IMR-90 (cell line): ENCODE measurements around the gene STX18. TPM values are rescaled to one million over a fixed set of nuclear protein-coding genes. Genes with fewer than 3 reads are reported as not detected.

Experiments used
- ATAC-seq: fragments of 200-7000 bp; cut with Tn5 transposase; 2 replicates; pipeline ENCODE4 v1.9.1; 2020; ENCODE audit warnings: low read depth, mild to moderate bottlenecking, moderate library complexity
- BruUV-seq: library from RNA; stranded (reverse); fragments of 400-500 nt; replicated peaks from 2 replicates; lab custom pipeline; 2021; lab: Mats Ljungman, UMichigan
- CTCF ChIA-PET: fragments of 300-600 bp; formaldehyde crosslinking; extraction: SDS; loops from one replicate; lab custom pipeline; 2021; ENCODE audit warnings: antibody characterized with exemption; lab: Yijun Ruan, JAX
- POLR2A ChIA-PET: fragments of 300-600 bp; sonication (Branson Sonifier 250); formaldehyde crosslinking; loops from one replicate; lab custom pipeline; 2022; ENCODE audit warnings: antibody characterized with exemption; ENCODE audit not compliant: unreplicated experiment; lab: Charles Lee
- DNase-seq: peaks from one replicate; pipeline ENCODE4 v3.0.0; 2013
- H2AFZ ChIP-seq: replicated peaks from 2 replicates; pipeline ENCODE3; 2013; ENCODE audit warnings: low read length, mild to moderate bottlenecking; ENCODE audit not compliant: poor library complexity
- H2AK5ac ChIP-seq: 2 replicates; pipeline ENCODE4 v1.6.1; 2013; ENCODE audit warnings: low read depth, low read length, inconsistent platforms
- H2AK9ac ChIP-seq: replicated peaks from 2 replicates; pipeline ENCODE3; 2013; ENCODE audit warnings: mild to moderate bottlenecking, low read depth, low read length, moderate library complexity; ENCODE audit not compliant: poor library complexity
- H2BK120ac ChIP-seq: 2 replicates; pipeline ENCODE4 v1.6.1; 2013; ENCODE audit warnings: low read depth, low read length, inconsistent platforms
- H2BK15ac ChIP-seq: 3 replicates; pipeline ENCODE4 v1.6.1; 2013; ENCODE audit warnings: low read depth, low read length, inconsistent platforms
- H2BK20ac ChIP-seq: 2 replicates; pipeline ENCODE4 v1.6.1; 2013; ENCODE audit warnings: low read depth, mild to moderate bottlenecking, inconsistent platforms, low read length, moderate library complexity
- H2BK5ac ChIP-seq: 2 replicates; pipeline ENCODE4 v1.6.1; 2013; ENCODE audit warnings: mild to moderate bottlenecking, low read depth, low read length, inconsistent platforms; ENCODE audit not compliant: poor library complexity, severe bottlenecking
- H3K14ac ChIP-seq: replicated peaks from 2 replicates; pipeline ENCODE4 v1.6.1; 2013; ENCODE audit warnings: low read depth, low read length, inconsistent platforms
- H3K18ac ChIP-seq: 2 replicates; pipeline ENCODE4 v1.6.1; 2013; ENCODE audit warnings: low read depth, low read length, control low read depth
- H3K23ac ChIP-seq: 2 replicates; pipeline ENCODE4 v1.6.1; 2013; ENCODE audit warnings: low read depth, low read length, inconsistent platforms
- H3K27ac ChIP-seq: 2 replicates; pipeline ENCODE4 v1.5.1; 2013; ENCODE audit warnings: mild to moderate bottlenecking, control low read depth, low read length; ENCODE audit not compliant: insufficient read depth
- H3K27me3 ChIP-seq: 2 replicates; pipeline ENCODE4 v1.6.1; 2013; ENCODE audit warnings: low read length; ENCODE audit not compliant: control insufficient read depth, insufficient read depth
- H3K36me3 ChIP-seq: 2 replicates; pipeline ENCODE4 v1.6.1; 2013; ENCODE audit warnings: low read length, mixed read lengths; ENCODE audit not compliant: control insufficient read depth, insufficient read depth
- H3K4ac ChIP-seq: 2 replicates; pipeline ENCODE4 v1.6.1; 2013; ENCODE audit warnings: low read depth, low read length, inconsistent platforms
- H3K4me1 ChIP-seq: 2 replicates; pipeline ENCODE4 v1.6.1; 2013; ENCODE audit warnings: low read length, mixed read lengths; ENCODE audit not compliant: control insufficient read depth, insufficient read depth
- H3K4me2 ChIP-seq: 2 replicates; pipeline ENCODE4 v1.6.1; 2013; ENCODE audit warnings: low read depth, mild to moderate bottlenecking, control low read depth, low read length, moderate library complexity
- H3K4me3 ChIP-seq: 2 replicates; pipeline ENCODE4 v1.5.1; 2013; ENCODE audit warnings: low read depth, mild to moderate bottlenecking, control low read depth, low read length, moderate library complexity; ENCODE audit not compliant: insufficient read depth
- H3K56ac ChIP-seq: 2 replicates; pipeline ENCODE4 v1.6.1; 2013; ENCODE audit warnings: low read length, inconsistent platforms; ENCODE audit not compliant: insufficient read depth; ENCODE audit errors: extremely low read depth
- H3K79me1 ChIP-seq, 2 experiments: 2 replicates each; pipeline ENCODE4 v1.6.1; 2013; ENCODE audit warnings: low read length in 2 of 2, inconsistent platforms in 1 of 2, low read depth in 1 of 2
- H3K9ac ChIP-seq: 2 replicates; pipeline ENCODE4 v1.6.1; 2013; ENCODE audit warnings: low read depth, low read length, control low read depth
- H3K9me1 ChIP-seq: 2 replicates; pipeline ENCODE4 v1.6.1; 2013; ENCODE audit warnings: low read length, inconsistent platforms; ENCODE audit not compliant: insufficient read depth
- H3K9me3 ChIP-seq: 2 replicates; pipeline ENCODE4 v1.6.1; 2013; ENCODE audit warnings: low read length; ENCODE audit not compliant: control insufficient read depth, insufficient read depth
- H4K20me1 ChIP-seq: 2 replicates; pipeline ENCODE4 v1.6.1; 2013; ENCODE audit warnings: low read length, inconsistent platforms; ENCODE audit not compliant: insufficient read depth
- H4K5ac ChIP-seq: 2 replicates; pipeline ENCODE4 v1.6.1; 2013; ENCODE audit warnings: mild to moderate bottlenecking, low read depth, low read length, control low read depth
- H4K8ac ChIP-seq, 2 experiments: 2 replicates each; pipeline ENCODE4 v1.6.1; 2013; ENCODE audit warnings: low read depth in 2 of 2, low read length in 2 of 2, control low read depth in 1 of 2, inconsistent platforms in 1 of 2
- H4K91ac ChIP-seq: 2 replicates; pipeline ENCODE4 v1.6.1; 2013; ENCODE audit warnings: low read depth, low read length, inconsistent platforms; ENCODE audit not compliant: insufficient read depth
- BHLHE40 ChIP-seq: fragments of 150-350 bp; IDR thresholded peaks from 2 replicates; pipeline ENCODE4 v1.6.1; 2016; ENCODE audit warnings: mild to moderate bottlenecking, low read depth, low read length
- CEBPB ChIP-seq: IDR thresholded peaks from 2 replicates; pipeline ENCODE4 v1.6.1; 2012; ENCODE audit warnings: low read depth, low read length, improper control_type of control experiment
- CHD1 ChIP-seq: IDR thresholded peaks from 2 replicates; pipeline ENCODE4 v1.6.1; 2012; ENCODE audit warnings: low read depth, low read length, improper control_type of control experiment
- CTCF ChIP-seq: conservative IDR thresholded peaks from 2 replicates; pipeline ENCODE4 v1.5.1; 2012; ENCODE audit warnings: mild to moderate bottlenecking, low read depth, low read length, improper control_type of control experiment
- FOS ChIP-seq: fragments of 150-350 bp; IDR thresholded peaks from 2 replicates; pipeline ENCODE4 v1.6.1; 2016; ENCODE audit warnings: low read depth, low read length
- MAFK ChIP-seq: IDR thresholded peaks from 2 replicates; pipeline ENCODE4 v1.6.1; 2012; ENCODE audit warnings: low read depth, low read length, improper control_type of control experiment
- MAZ ChIP-seq: IDR thresholded peaks from 2 replicates; pipeline ENCODE4 v1.6.1; 2012; ENCODE audit warnings: low read depth, mild to moderate bottlenecking, low read length, improper control_type of control experiment, moderate library complexity, borderline replicate concordance
- MXI1 ChIP-seq: IDR thresholded peaks from 2 replicates; pipeline ENCODE4 v1.6.1; 2012; ENCODE audit warnings: low read depth, mild to moderate bottlenecking, low read length, moderate library complexity, borderline replicate concordance
- NFE2L2 ChIP-seq: fragments of 150-350 bp; IDR thresholded peaks from 2 replicates; pipeline ENCODE4 v1.6.1; 2016; ENCODE audit warnings: low read depth, mild to moderate bottlenecking, low read length
- RAD21 ChIP-seq: IDR thresholded peaks from 2 replicates; pipeline ENCODE4 v1.6.1; 2012; ENCODE audit warnings: low read length, improper control_type of control experiment
- RCOR1 ChIP-seq: IDR thresholded peaks from 2 replicates; pipeline ENCODE4 v1.6.1; 2012; ENCODE audit warnings: mild to moderate bottlenecking, low read length, improper control_type of control experiment; ENCODE audit not compliant: insufficient replicate concordance
- RFX5 ChIP-seq: IDR thresholded peaks from 2 replicates; pipeline ENCODE4 v1.8.0; 2012; ENCODE audit warnings: low read depth, mild to moderate bottlenecking, low read length, moderate library complexity
- SMC3 ChIP-seq: fragments of 150-350 bp; IDR thresholded peaks from 2 replicates; pipeline ENCODE4 v1.6.1; 2016; ENCODE audit warnings: low read depth, mild to moderate bottlenecking, antibody characterized with exemption, low read length, moderate library complexity
- USF2 ChIP-seq: fragments of 150-350 bp; IDR thresholded peaks from 2 replicates; pipeline ENCODE4 v1.6.1; 2017; ENCODE audit warnings: mild to moderate bottlenecking, antibody characterized with exemption, low read length, low read depth
- WGBS, 2 experiments: methylation state at CpG; one replicate each; pipeline versions ENCODE4 v1.1.5 to v1.1.7; 2013; ENCODE audit warnings: missing lambda C conversion rate in 2 of 2; ENCODE audit not compliant: insufficient read length in 1 of 2; ENCODE audit errors: extremely low coverage in 2 of 2; 5-methylcytosine and 5-hydroxymethylcytosine counted together
- dilution Hi-C: fragments of 300-500 bp; cut with HindIII; formaldehyde crosslinking; loops from one replicate; pipeline ENCODE4 v1.14.3; 2018; ENCODE audit warnings: low sequenced_read_pairs; ENCODE audit not compliant: unreplicated experiment
- in situ Hi-C: fragments of 300-500 bp; cut with MboI; formaldehyde crosslinking; loops from 3 replicates; pipeline ENCODE4 v1.14.3; 2019; ENCODE audit warnings: low sequenced_read_pairs, inconsistent platforms, mixed read lengths
- intact Hi-C: fragments of 100-400 bp; cut with micrococcal nuclease; formaldehyde crosslinking; loops from 2 replicates; pipeline ENCODE4 v1.10.0; 2022
- polyA plus RNA-seq, 3 experiments: library from polyadenylated mRNA; depleted of rRNA; stranded (reverse); fragments of >200 nt; gene quantifications; 2 replicates each; pipeline ENCODE4 v1.2.3, GENCODE V29; 2012; ENCODE audit warnings: low replicate concordance in 1 of 3
- total RNA-seq: library from RNA; depleted of rRNA; stranded (reverse); fragments of >200 nt; gene quantifications from 2 replicates; pipeline ENCODE4 v1.2.3, GENCODE V29; 2012

The STX18 gene
- total and polyA plus RNA-seq, 2 of the 4 experiments (the other 2 are of a cell fraction): 20.1 to 23.4 TPM

- intact Hi-C loops (loop anchor here (5.0 kb wide), 1 partner anchor 566 kb away; the partner anchor contains the start of gene STK32B), in situ Hi-C loops (loop anchor here (5.0 to 10.0 kb wide), 2 partner anchors 381 to 509 kb away; no protein-coding TSS in a partner anchor), dilution Hi-C loops (no loop called here)
- H3K9ac ChIP-seq: no peak overlapping the region
- no peak overlapping the region for H3K4ac ChIP-seq
- no peak overlapping the region for H3K23ac ChIP-seq
- ATAC-seq (no peak), DNase-seq (no peak)
- H2AK9ac ChIP-seq: no peak overlapping the region
- TF ChIP-seq RAD21: no peak
- no peak for TF ChIP-seq NFE2L2
- no peak for TF ChIP-seq SMC3
- TF ChIP-seq USF2: no peak
- TF ChIP-seq MXI1: no peak
- no peak for TF ChIP-seq FOS
- no peak for TF ChIP-seq BHLHE40
- TF ChIP-seq RFX5: no peak
- no peak for TF ChIP-seq RCOR1
- TF ChIP-seq MAZ: no peak
- no peak for TF ChIP-seq CEBPB
- TF ChIP-seq CTCF: no peak
- no peak for TF ChIP-seq CHD1
- TF ChIP-seq MAFK: no peak
- peaks cover 5% of the 10 kb centered on the region for H3K4me1 ChIP-seq
- H3K14ac ChIP-seq: no peak overlapping the region
- H3K18ac ChIP-seq: no peak overlapping the region
- no peaks in the 10 kb centered on the region for H3K27me3 ChIP-seq
- ChIA-PET CTCF (interaction anchor here (1.0 kb wide), 1 partner anchor 396 kb away, joined by 3 read pairs; no protein-coding TSS in a partner anchor), POLR2A (no interaction called here)
- H3K36me3 ChIP-seq: no peaks in the 10 kb centered on the region
- H3K9me1 ChIP-seq: no peaks in the 10 kb centered on the region
- no peak overlapping the region for H2BK5ac ChIP-seq
- no peak overlapping the region for H4K5ac ChIP-seq
- no peak overlapping the region for H3K27ac ChIP-seq
- no peak overlapping the region for H3K4me3 ChIP-seq
- H2BK120ac ChIP-seq: no peak overlapping the region
- peaks cover 23 to 39% of the 10 kb centered on the region in 2 experiments; a peak in 3 of 4 replicates for H3K79me1 ChIP-seq
- H2AK5ac ChIP-seq: no peak overlapping the region
- peaks cover 21% of the 10 kb centered on the region for H4K20me1 ChIP-seq
- no peak overlapping the region for H4K91ac ChIP-seq
- H3K9me3 ChIP-seq: no peaks in the 10 kb centered on the region
- WGBS, 2 experiments: 71% methylated on average over 5 of the region's 10 CpGs; no CpG with 5 or more reads in 1 of the 2 experiments
- H2AFZ ChIP-seq: no peak overlapping the region
- no peak overlapping the region for H2BK20ac ChIP-seq
- H3K56ac ChIP-seq: no peak overlapping the region
- H3K4me2 ChIP-seq: no peak overlapping the region
- BruUV-seq: no TSS peak
- no peak overlapping the region for H4K8ac ChIP-seq
- no peak overlapping the region for H2BK15ac ChIP-seq
Observed at GRCh38 chr4:4485806-4486205, 56.0 kb downstream of the STX18 start.
